PC-3 (cell line): Measurements from ENCODE around the gene ANKRD53. TPM values are rescaled to one million over a fixed set of nuclear protein-coding genes. Genes with fewer than 3 reads are reported as not detected.

Experiments
- ATAC-seq: fragments of 200-7000 bp; cut with Tn5 transposase; 2 replicates; pipeline ENCODE4 v1.9.1; 2020; ENCODE audit warnings: mild to moderate bottlenecking, moderate library complexity
- BruUV-seq: library from RNA; stranded (reverse); fragments of 400-500 nt; replicated peaks from 2 replicates; lab custom pipeline; 2021; lab: Mats Ljungman, UMichigan
- CTCF ChIA-PET: fragments of 300-600 bp; sonication (Branson Sonifier 250); formaldehyde crosslinking; loops from one replicate; lab custom pipeline; 2022; ENCODE audit warnings: antibody characterized with exemption; lab: Charles Lee
- POLR2A ChIA-PET: fragments of 300-600 bp; sonication (Branson Sonifier 250); formaldehyde crosslinking; loops from one replicate; lab custom pipeline; 2022; ENCODE audit warnings: antibody characterized with exemption; ENCODE audit not compliant: unreplicated experiment; lab: Charles Lee
- DNase-seq: peaks from one replicate; pipeline ENCODE4 v3.0.0-alpha.2; 2015
- H2AFZ ChIP-seq: fragments of 300-600 bp; sonication (generic); 2 replicates; pipeline ENCODE4 v1.6.0; 2016; ENCODE audit warnings: antibody characterized with exemption, low read length
- H3F3A ChIP-seq: fragments of 300-600 bp; sonication (generic); one replicate; pipeline ENCODE4 v1.6.0; 2017; ENCODE audit warnings: antibody characterized with exemption, low read length, control low read depth, mild to moderate bottlenecking; ENCODE audit not compliant: unreplicated experiment
- H3K27ac ChIP-seq: fragments of 300-600 bp; sonication (generic); 2 replicates; pipeline ENCODE4 v1.5.1; 2016; ENCODE audit warnings: mild to moderate bottlenecking, low read length
- H3K27me3 ChIP-seq: fragments of 300-600 bp; sonication (generic); 2 replicates; pipeline ENCODE4 v1.6.1; 2016; ENCODE audit warnings: low read length, mixed read lengths
- H3K36me3 ChIP-seq: fragments of 300-600 bp; sonication (generic); 2 replicates; pipeline ENCODE4 v1.6.1; 2016; ENCODE audit warnings: low read depth, mixed run types, low read length, mixed read lengths
- H3K4me1 ChIP-seq: fragments of 300-600 bp; sonication (generic); 2 replicates; pipeline ENCODE4 v1.5.1; 2016; ENCODE audit warnings: low read length; ENCODE audit not compliant: insufficient read depth
- H3K4me2 ChIP-seq: fragments of 300-600 bp; sonication (generic); 2 replicates; pipeline ENCODE4 v1.6.0; 2016; ENCODE audit warnings: low read length
- H3K4me3 ChIP-seq: fragments of 300-600 bp; sonication (generic); 2 replicates; pipeline ENCODE4 v1.5.1; 2016; ENCODE audit warnings: mild to moderate bottlenecking, low read length, mixed read lengths
- H3K79me2 ChIP-seq: fragments of 300-600 bp; sonication (generic); 2 replicates; pipeline ENCODE4 v1.6.1; 2017; ENCODE audit warnings: low read length, mixed read lengths
- H3K9ac ChIP-seq: fragments of 300-600 bp; sonication (generic); 2 replicates; pipeline ENCODE4 v1.6.0; 2016; ENCODE audit warnings: mild to moderate bottlenecking, low read length
- H3K9me2 ChIP-seq: fragments of 300-600 bp; sonication (generic); replicated peaks from 2 replicates; pipeline ENCODE4 v1.6.1; 2016; ENCODE audit warnings: mixed run types, low read length, mixed read lengths
- H3K9me3 ChIP-seq: fragments of 300-600 bp; sonication (generic); 2 replicates; pipeline ENCODE4 v1.6.1; 2016; ENCODE audit warnings: low read length, mixed read lengths
- H4K20me1 ChIP-seq: fragments of 300-600 bp; sonication (generic); 2 replicates; pipeline ENCODE4 v1.6.1; 2016; ENCODE audit warnings: low read length, mixed read lengths
- EZH2 ChIP-seq: fragments of 300-600 bp; sonication (generic); IDR thresholded peaks from one replicate; pipeline ENCODE4 v1.6.1; 2017; ENCODE audit warnings: antibody characterized with exemption, mild to moderate bottlenecking, low read length; ENCODE audit not compliant: unreplicated experiment
- EZH2phosphoT487 ChIP-seq: fragments of 300-600 bp; sonication (generic); IDR thresholded peaks from 2 replicates; pipeline ENCODE4 v1.6.1; 2018; ENCODE audit warnings: mild to moderate bottlenecking, antibody characterized with exemption, low read length, borderline replicate concordance
- intact Hi-C: fragments of 100-400 bp; cut with micrococcal nuclease; formaldehyde crosslinking; loops from 2 replicates; pipeline ENCODE4 v1.9.0; 2023
- total RNA-seq: library from RNA; depleted of rRNA; stranded (reverse); fragments of >200 nt; gene quantifications from 2 replicates; pipeline ENCODE4 v1.2.3, GENCODE V29; 2014
- TF ChIP-seq, protein P1 (sequence below): fragments of 300-600 bp; sonication (generic); conservative IDR thresholded peaks from 2 replicates; pipeline ENCODE4 v1.5.1; 2017; ENCODE audit warnings: antibody characterized with exemption, low read depth, mild to moderate bottlenecking, low read length

The ANKRD53 gene
- total RNA-seq, 1 experiment from 2014 or later: not detected

DNA sequence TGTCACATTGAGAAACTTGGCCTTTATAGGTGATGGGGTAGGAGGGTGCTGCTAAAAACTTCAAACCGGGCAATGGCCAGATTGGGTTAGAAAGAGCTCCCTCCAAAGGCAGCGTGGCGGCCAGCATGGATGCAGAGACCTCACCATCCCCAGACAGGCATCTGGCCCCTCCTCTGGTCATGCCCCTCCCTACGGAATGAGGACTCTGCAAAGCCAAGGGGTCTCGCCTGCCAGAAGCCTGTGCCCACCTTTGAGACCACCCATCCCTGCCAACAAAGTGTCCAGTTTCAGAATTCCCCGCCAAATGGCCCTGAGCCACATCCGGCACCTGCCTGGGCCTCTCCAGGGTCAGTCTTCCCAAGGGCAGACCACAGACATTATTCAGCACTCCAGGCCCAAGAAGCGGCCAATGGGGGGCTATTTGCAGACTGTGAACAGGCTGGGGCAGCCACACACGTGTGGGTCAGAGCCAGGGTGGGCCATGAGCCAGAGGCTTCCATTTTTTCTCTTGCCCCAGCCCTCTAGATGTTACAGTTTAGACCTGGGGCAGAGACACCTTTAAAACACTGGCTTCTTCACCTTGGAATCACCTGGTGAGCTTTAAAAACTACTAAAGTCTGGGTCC, 46.9 kb upstream of the ANKRD53 start:
- intact Hi-C loops: no loop called here
- Histone ChIP-seq H3K79me2 (no peaks in the 10 kb centered on the region), H3K4me1 (no peaks in the 10 kb centered on the region), H3K9me2 (no peaks in the 10 kb centered on the region), H3K4me2 (no peak overlapping the region), H3F3A (no peaks in the 10 kb centered on the region), H2AFZ (no peak overlapping the region), H3K9ac (no peak overlapping the region), H3K9me3 (no peaks in the 10 kb centered on the region), H3K27ac (no peak overlapping the region), H4K20me1 (no peaks in the 10 kb centered on the region), H3K4me3 (no peak overlapping the region), H3K27me3 (no peaks in the 10 kb centered on the region), H3K36me3 (no peaks in the 10 kb centered on the region)
- DNase-seq (no peak), ATAC-seq (no peak)
- BruUV-seq: no TSS peak
- TF ChIP-seq, protein P1, sequence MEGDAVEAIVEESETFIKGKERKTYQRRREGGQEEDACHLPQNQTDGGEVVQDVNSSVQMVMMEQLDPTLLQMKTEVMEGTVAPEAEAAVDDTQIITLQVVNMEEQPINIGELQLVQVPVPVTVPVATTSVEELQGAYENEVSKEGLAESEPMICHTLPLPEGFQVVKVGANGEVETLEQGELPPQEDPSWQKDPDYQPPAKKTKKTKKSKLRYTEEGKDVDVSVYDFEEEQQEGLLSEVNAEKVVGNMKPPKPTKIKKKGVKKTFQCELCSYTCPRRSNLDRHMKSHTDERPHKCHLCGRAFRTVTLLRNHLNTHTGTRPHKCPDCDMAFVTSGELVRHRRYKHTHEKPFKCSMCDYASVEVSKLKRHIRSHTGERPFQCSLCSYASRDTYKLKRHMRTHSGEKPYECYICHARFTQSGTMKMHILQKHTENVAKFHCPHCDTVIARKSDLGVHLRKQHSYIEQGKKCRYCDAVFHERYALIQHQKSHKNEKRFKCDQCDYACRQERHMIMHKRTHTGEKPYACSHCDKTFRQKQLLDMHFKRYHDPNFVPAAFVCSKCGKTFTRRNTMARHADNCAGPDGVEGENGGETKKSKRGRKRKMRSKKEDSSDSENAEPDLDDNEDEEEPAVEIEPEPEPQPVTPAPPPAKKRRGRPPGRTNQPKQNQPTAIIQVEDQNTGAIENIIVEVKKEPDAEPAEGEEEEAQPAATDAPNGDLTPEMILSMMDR: no peak
- no peak for TF ChIP-seq EZH2
- TF ChIP-seq EZH2phosphoT487: no peak
- CTCF ChIA-PET: no interaction called here
- POLR2A ChIA-PET: no interaction called here

DNA sequence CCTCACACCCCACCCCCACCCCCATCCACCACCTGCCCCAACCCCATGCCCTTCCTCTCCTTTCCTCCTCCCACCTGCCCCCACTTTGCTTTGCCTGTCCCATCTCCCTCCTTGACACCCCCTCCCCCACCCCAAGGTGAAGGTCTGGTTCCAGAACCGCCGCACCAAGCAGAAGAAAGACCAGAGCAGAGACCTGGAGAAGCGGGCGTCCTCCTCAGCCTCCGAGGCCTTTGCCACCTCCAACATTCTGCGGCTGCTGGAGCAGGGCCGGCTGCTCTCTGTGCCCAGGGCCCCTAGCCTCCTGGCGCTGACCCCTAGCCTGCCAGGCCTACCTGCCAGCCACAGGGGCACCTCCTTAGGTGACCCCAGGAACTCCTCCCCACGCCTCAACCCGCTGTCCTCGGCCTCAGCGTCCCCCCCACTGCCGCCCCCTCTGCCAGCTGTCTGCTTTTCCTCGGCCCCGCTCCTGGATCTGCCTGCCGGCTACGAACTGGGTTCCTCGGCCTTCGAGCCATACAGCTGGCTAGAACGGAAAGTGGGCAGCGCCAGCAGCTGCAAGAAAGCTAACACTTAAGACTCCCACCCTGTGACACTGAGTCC, 45.7 kb upstream of the ANKRD53 start:
- H3K4me2 ChIP-seq: no peak overlapping the region
- H3K9me2 ChIP-seq: no peaks in the 10 kb centered on the region
- no peaks in the 10 kb centered on the region for H3K36me3 ChIP-seq
- no TSS peak for BruUV-seq
- no peak overlapping the region for H2AFZ ChIP-seq
- H3K79me2 ChIP-seq: no peaks in the 10 kb centered on the region
- DNase-seq (no peak), ATAC-seq (no peak)
- H3K27ac ChIP-seq: no peak overlapping the region
- H3K4me3 ChIP-seq: no peak overlapping the region
- TF ChIP-seq, protein P1: no peak
- TF ChIP-seq EZH2: no peak
- no peak for TF ChIP-seq EZH2phosphoT487
- no peaks in the 10 kb centered on the region for H3K4me1 ChIP-seq
- H3F3A ChIP-seq: no peaks in the 10 kb centered on the region
- no peaks in the 10 kb centered on the region for H3K9me3 ChIP-seq
- CTCF ChIA-PET: no interaction called here
- intact Hi-C loops: no loop called here
- POLR2A ChIA-PET: no interaction called here
- no peaks in the 10 kb centered on the region for H3K27me3 ChIP-seq
- H4K20me1 ChIP-seq: no peaks in the 10 kb centered on the region
- H3K9ac ChIP-seq: no peak overlapping the region

DNA sequence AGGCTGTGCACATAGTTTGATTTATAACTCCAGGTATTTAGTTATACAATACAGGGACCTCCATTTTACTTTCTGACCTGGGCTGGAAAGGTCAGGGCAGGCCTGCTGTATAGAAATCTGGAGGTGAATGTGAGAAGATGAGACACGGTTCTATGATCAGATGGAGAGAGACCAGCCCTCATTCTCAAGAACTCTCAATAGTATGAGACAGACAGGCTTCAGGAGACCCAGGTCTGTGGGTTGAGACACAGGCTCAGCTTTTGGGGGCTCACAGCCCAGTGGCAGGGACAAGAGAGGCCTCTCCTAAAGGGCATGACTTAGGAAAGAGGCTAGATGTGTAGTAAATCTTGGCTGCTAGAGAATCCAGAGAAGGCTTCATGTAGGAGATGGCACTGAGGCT, 43.4 kb upstream of the ANKRD53 start:
- Histone ChIP-seq H2AFZ (no peak overlapping the region), H3K4me1 (no peaks in the 10 kb centered on the region), H3F3A (no peaks in the 10 kb centered on the region), H3K9ac (no peak overlapping the region), H3K79me2 (no peaks in the 10 kb centered on the region), H3K9me3 (no peaks in the 10 kb centered on the region), H3K27me3 (no peaks in the 10 kb centered on the region), H4K20me1 (no peaks in the 10 kb centered on the region), H3K9me2 (no peaks in the 10 kb centered on the region), H3K36me3 (no peaks in the 10 kb centered on the region), H3K4me3 (no peak overlapping the region), H3K27ac (no peak overlapping the region), H3K4me2 (no peak overlapping the region)
- intact Hi-C loops: no loop called here
- no TSS peak for BruUV-seq
- no peak for DNase-seq
- ChIA-PET CTCF (no interaction called here), POLR2A (no interaction called here)
- no peak for TF ChIP-seq EZH2
- no peak for TF ChIP-seq EZH2phosphoT487
- TF ChIP-seq, protein P1: no peak
- ATAC-seq: no peak
